HFFc6 (cell line): ENCODE measurements around the gene FAM163B. TPM values are rescaled to one million over a fixed set of nuclear protein-coding genes. Genes with fewer than 3 reads are reported as not detected.

Source experiments
- DNase-seq: peaks from one replicate; pipeline ENCODE4 v3.0.0-alpha.2; 2018
- H3K27ac Mint-ChIP-seq: 2 replicates; pipeline ENCODE4 v1.8.0; 2020; ENCODE audit warnings: mild to moderate bottlenecking, mixed read lengths
- H3K27me3 Mint-ChIP-seq: 2 replicates; pipeline ENCODE4 v1.8.0; 2021; ENCODE audit warnings: mild to moderate bottlenecking, moderate library complexity, mixed read lengths; ENCODE audit not compliant: insufficient read depth
- H3K36me3 Mint-ChIP-seq: 2 replicates; pipeline ENCODE4 v1.8.0; 2021; ENCODE audit warnings: low read depth, mixed read lengths
- H3K4me1 Mint-ChIP-seq: 2 replicates; pipeline ENCODE4 v1.8.0; 2020; ENCODE audit warnings: low read depth, mixed read lengths
- H3K4me3 Mint-ChIP-seq: 2 replicates; pipeline ENCODE4 v1.8.0; 2020; ENCODE audit warnings: mild to moderate bottlenecking, moderate library complexity, mixed read lengths
- H3K9me3 Mint-ChIP-seq: 2 replicates; pipeline ENCODE4 v1.8.0; 2020; ENCODE audit warnings: mild to moderate bottlenecking, mixed read lengths
- long read RNA-seq: library from polyadenylated mRNA; unstranded; transcript quantifications from one replicate; pipeline ENCODE4 v2.0.0, GENCODE V29; 2019
- total RNA-seq, 6 experiments: library from RNA; stranded (reverse); fragmentation: NEBNext Ultra II Directional; extraction: Animal tissue kit (Norgen Biotek cat#: 25700); gene quantifications; 2 replicates in 1 of 6; 3 replicates in 5 of 6; pipeline ENCODE4 v1.2.3, GENCODE V29; 2021
- TF ChIP-seq, protein P1 (sequence below): fragments of 200-600 bp; sonication (generic); IDR thresholded peaks from 2 replicates; pipeline ENCODE4 v1.5.0; 2021; ENCODE audit warnings: antibody characterized with exemption, mild to moderate bottlenecking

The FAM163B gene
- total RNA-seq, result not detected
- long read RNA-seq, result 0 reads

DNA sequence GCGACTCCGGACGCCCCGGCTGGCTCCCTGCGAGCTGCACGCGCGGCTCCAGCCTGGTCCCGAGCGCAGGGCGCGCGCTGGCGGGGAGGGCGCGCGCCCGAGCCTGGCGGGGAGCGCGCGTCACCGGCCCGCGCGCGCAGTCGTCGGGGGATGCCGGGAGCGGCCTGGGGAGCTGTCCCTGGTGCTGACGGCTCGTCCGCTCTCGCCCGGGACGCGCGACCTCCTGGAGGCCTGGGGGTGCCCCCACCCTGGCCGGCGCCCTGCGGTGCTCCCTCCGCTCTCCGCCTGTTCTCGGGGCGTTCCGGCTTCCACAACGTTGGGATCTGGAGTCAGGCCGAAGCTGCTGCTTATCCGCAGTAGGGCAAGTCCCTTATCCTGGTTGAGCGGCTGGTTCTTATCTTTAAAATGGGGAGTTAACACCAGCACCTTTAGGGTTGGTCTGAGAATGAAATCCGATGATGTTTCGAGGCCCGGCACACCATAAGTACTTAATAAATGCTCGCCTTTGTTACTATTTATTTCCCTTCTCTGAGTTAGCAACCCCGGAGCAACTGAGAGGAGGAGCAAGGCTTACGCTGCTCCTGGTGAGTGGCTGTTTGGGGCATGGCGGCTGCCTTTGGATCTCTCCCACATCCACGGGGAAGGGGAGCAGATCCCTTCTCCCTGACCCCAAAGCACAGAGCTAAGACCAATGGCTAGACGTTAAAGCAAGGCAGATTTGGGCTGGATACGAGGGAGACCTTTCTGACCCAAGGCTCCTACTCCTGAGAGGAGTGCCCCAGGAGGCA, at the start of gene FAM163B:
TSS of gene FAM163B (minus strand) at position 79 of the 788 bp plus-strand sequence. CDS start 29,166 bp downstream, outside the sequence.
- DNase-seq, result no peak
- H3K9me3 Mint-ChIP-seq, result no peaks in the 10 kb centered on the region
- no peak within 1 kb of the TSS for H3K4me3 Mint-ChIP-seq
- H3K27me3 Mint-ChIP-seq, result peaks cover 78% of the 10 kb centered on the region
- H3K27ac Mint-ChIP-seq, result no peak within 1 kb of the TSS
- H3K4me1 Mint-ChIP-seq, result no peaks in the 10 kb centered on the region
- no peaks in the 10 kb centered on the region for H3K36me3 Mint-ChIP-seq
- TF ChIP-seq, protein P1, sequence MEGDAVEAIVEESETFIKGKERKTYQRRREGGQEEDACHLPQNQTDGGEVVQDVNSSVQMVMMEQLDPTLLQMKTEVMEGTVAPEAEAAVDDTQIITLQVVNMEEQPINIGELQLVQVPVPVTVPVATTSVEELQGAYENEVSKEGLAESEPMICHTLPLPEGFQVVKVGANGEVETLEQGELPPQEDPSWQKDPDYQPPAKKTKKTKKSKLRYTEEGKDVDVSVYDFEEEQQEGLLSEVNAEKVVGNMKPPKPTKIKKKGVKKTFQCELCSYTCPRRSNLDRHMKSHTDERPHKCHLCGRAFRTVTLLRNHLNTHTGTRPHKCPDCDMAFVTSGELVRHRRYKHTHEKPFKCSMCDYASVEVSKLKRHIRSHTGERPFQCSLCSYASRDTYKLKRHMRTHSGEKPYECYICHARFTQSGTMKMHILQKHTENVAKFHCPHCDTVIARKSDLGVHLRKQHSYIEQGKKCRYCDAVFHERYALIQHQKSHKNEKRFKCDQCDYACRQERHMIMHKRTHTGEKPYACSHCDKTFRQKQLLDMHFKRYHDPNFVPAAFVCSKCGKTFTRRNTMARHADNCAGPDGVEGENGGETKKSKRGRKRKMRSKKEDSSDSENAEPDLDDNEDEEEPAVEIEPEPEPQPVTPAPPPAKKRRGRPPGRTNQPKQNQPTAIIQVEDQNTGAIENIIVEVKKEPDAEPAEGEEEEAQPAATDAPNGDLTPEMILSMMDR, result no peak

DNA sequence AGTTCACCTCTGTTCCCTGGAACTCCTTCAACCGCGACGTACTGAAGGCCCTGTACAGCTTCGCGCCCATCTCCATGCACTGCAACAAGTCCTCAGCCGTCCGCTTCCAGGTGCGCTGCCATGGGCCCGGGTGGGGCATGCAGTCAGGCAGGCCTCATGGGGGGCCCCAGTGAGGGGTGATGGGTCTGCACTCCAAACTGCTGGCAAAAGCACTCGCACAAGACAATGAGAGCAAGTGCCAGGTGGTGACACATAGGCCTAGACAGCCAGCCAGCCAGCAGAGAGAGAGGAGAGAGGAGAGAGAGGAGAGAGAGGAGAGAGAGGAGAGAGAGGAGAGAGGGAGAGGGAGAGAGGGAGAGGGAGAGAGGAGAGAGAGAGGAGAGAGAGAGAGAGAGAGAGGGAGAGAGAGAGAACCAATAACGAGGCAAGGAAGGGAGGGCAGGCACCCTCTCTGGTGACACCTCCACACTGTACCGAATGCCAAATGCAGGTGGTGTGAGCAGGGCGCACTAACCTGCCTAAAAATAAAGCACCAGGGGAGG, 48.0 kb upstream of the FAM163B start:
- Mint-ChIP-seq H3K27me3 (peaks cover 44% of the 10 kb centered on the region), H3K9me3 (no peaks in the 10 kb centered on the region), H3K4me1 (peaks cover 11% of the 10 kb centered on the region), H3K27ac (no peak overlapping the region), H3K36me3 (no peaks in the 10 kb centered on the region), H3K4me3 (no peak overlapping the region)
- DNase-seq, result peak; percentile 3
- TF ChIP-seq, protein P1, result no peak

GRCh38 chr9:133656211-133657119, 47.3 kb upstream of the FAM163B start:
- Mint-ChIP-seq H3K4me1 (peaks cover 11% of the 10 kb centered on the region), H3K4me3 (no peak overlapping the region)

GRCh38 chr9:133655701-133656100, 46.5 kb upstream of the FAM163B start:
- H3K4me1 Mint-ChIP-seq, result peaks cover 11% of the 10 kb centered on the region
- peaks cover 38% of the 10 kb centered on the region for H3K27me3 Mint-ChIP-seq
- H3K36me3 Mint-ChIP-seq, result no peaks in the 10 kb centered on the region
- H3K9me3 Mint-ChIP-seq, result no peaks in the 10 kb centered on the region
- DNase-seq, result no peak
- H3K4me3 Mint-ChIP-seq, result no peak overlapping the region
- no peak overlapping the region for H3K27ac Mint-ChIP-seq
- TF ChIP-seq, protein P1, result no peak

More at GRCh38 chr9:133656211-133657119, 47.3 kb upstream of the FAM163B start:
- no peaks in the 10 kb centered on the region for H3K36me3 Mint-ChIP-seq
- peaks cover 39% of the 10 kb centered on the region for H3K27me3 Mint-ChIP-seq
- TF ChIP-seq, protein P1, result no peak
- no peak overlapping the region for H3K27ac Mint-ChIP-seq
- DNase-seq, result no peak
- H3K9me3 Mint-ChIP-seq, result no peaks in the 10 kb centered on the region
